WTC11 (cell line): ENCODE data around the gene RFX8. TPM values are rescaled to one million over a fixed set of nuclear protein-coding genes. Genes with fewer than 3 reads are reported as not detected.

Experiments
- ATAC-seq: fragments of 200-7000 bp; cut with Tn5 transposase; 2 replicates; pipeline ENCODE4 v1.10.0; 2021; ENCODE audit warnings: mild to moderate bottlenecking, moderate library complexity
- CTCF ChIA-PET: fragments of 300-600 bp; sonication (Branson Sonifier 250); formaldehyde crosslinking; loops from one replicate; lab custom pipeline; 2021; ENCODE audit warnings: antibody characterized with exemption; lab: Charles Lee
- POLR2A ChIA-PET: fragments of 350-600 bp; sonication (Branson Sonifier 250); formaldehyde crosslinking; loops from one replicate; lab custom pipeline; 2021; ENCODE audit warnings: antibody characterized with exemption; lab: Charles Lee
- DNase-seq: peaks from one replicate; pipeline ENCODE4 v3.0.0; 2021; ENCODE audit warnings: low spot score
- H3K27ac Mint-ChIP-seq: 2 replicates; pipeline ENCODE4 v1.8.0; 2021; ENCODE audit warnings: mixed read lengths
- H3K27me3 Mint-ChIP-seq: 2 replicates; pipeline ENCODE4 v1.8.0; 2021; ENCODE audit warnings: low read depth, mild to moderate bottlenecking, moderate library complexity, mixed read lengths
- H3K36me3 Mint-ChIP-seq: 2 replicates; pipeline ENCODE4 v1.8.0; 2021; ENCODE audit warnings: mixed read lengths
- H3K4me1 Mint-ChIP-seq: 2 replicates; pipeline ENCODE4 v1.8.0; 2022; ENCODE audit warnings: mixed read lengths
- H3K4me3 Mint-ChIP-seq: 2 replicates; pipeline ENCODE4 v1.8.0; 2021; ENCODE audit warnings: mild to moderate bottlenecking, moderate library complexity, mixed read lengths
- H3K9me3 Mint-ChIP-seq: 2 replicates; pipeline ENCODE4 v1.8.0; 2021; ENCODE audit warnings: mixed read lengths
- AR ChIP-seq: fragments of 250-450 bp; sonication (Bioruptor Pico); IDR thresholded peaks from 2 replicates; pipeline ENCODE4 v1.9.0; 2021; ENCODE audit warnings: mild to moderate bottlenecking
- E2F5 ChIP-seq: sonication (generic); formaldehyde crosslinking; IDR thresholded peaks from 2 replicates; pipeline ENCODE4 v1.8.1; 2022; ENCODE audit warnings: mild to moderate bottlenecking, moderate library complexity, missing genetic modification reagents
- ERG ChIP-seq: fragments of 250-450 bp; sonication (Bioruptor Pico); IDR thresholded peaks from 2 replicates; pipeline ENCODE4 v1.8.0; 2021; ENCODE audit warnings: mild to moderate bottlenecking
- ESRRA ChIP-seq: sonication (generic); formaldehyde crosslinking; IDR thresholded peaks from 2 replicates; pipeline ENCODE4 v1.8.1; 2022; ENCODE audit warnings: mild to moderate bottlenecking, missing genetic modification reagents, borderline replicate concordance
- GABPB1 ChIP-seq: sonication (generic); formaldehyde crosslinking; IDR thresholded peaks from 2 replicates; pipeline ENCODE4 v1.8.1; 2023; ENCODE audit warnings: mild to moderate bottlenecking, missing genetic modification reagents
- IRF2 ChIP-seq: sonication (generic); formaldehyde crosslinking; IDR thresholded peaks from 2 replicates; pipeline ENCODE4 v1.8.0; 2022; ENCODE audit warnings: low read depth, missing genetic modification reagents, borderline replicate concordance
- JUN ChIP-seq: sonication (generic); formaldehyde crosslinking; IDR thresholded peaks from 2 replicates; pipeline ENCODE4 v1.8.0; 2023; ENCODE audit warnings: mild to moderate bottlenecking, missing genetic modification reagents
- MLX ChIP-seq: sonication (generic); formaldehyde crosslinking; IDR thresholded peaks from 2 replicates; pipeline ENCODE4 v1.8.1; 2023; ENCODE audit warnings: mild to moderate bottlenecking, missing genetic modification reagents, moderate library complexity
- MYBL2 ChIP-seq: sonication (generic); formaldehyde crosslinking; IDR thresholded peaks from 2 replicates; pipeline ENCODE4 v1.8.1; 2023; ENCODE audit warnings: mild to moderate bottlenecking, moderate library complexity, missing genetic modification reagents
- NR1H2 ChIP-seq: sonication (generic); formaldehyde crosslinking; IDR thresholded peaks from 2 replicates; pipeline ENCODE4 v1.9.0; 2021; ENCODE audit warnings: mild to moderate bottlenecking, moderate library complexity, missing genetic modification reagents
- NR2C2 ChIP-seq: sonication (generic); formaldehyde crosslinking; IDR thresholded peaks from 2 replicates; pipeline ENCODE4 v1.8.0; 2022; ENCODE audit warnings: mild to moderate bottlenecking, missing genetic modification reagents
- PRDM15 ChIP-seq: sonication (generic); formaldehyde crosslinking; IDR thresholded peaks from 2 replicates; pipeline ENCODE4 v1.8.0; 2022; ENCODE audit warnings: missing genetic modification reagents
- SMAD3 ChIP-seq: sonication (generic); formaldehyde crosslinking; IDR thresholded peaks from 2 replicates; pipeline ENCODE4 v1.8.0; 2022; ENCODE audit warnings: missing genetic modification reagents, mild to moderate bottlenecking, borderline replicate concordance
- SOX15 ChIP-seq: fragments of 250-450 bp; sonication (Bioruptor Pico); IDR thresholded peaks from 2 replicates; pipeline ENCODE4 v1.9.0; 2021; ENCODE audit warnings: mild to moderate bottlenecking
- SP1 ChIP-seq: sonication (generic); formaldehyde crosslinking; conservative IDR thresholded peaks from 2 replicates; pipeline ENCODE4 v1.8.1; 2022; ENCODE audit warnings: missing genetic modification reagents
- TCF7 ChIP-seq: sonication (generic); formaldehyde crosslinking; IDR thresholded peaks from 2 replicates; pipeline ENCODE4 v1.8.0; 2022; ENCODE audit warnings: mild to moderate bottlenecking, low read depth, missing genetic modification reagents, moderate library complexity
- ZBTB21 ChIP-seq: sonication (generic); formaldehyde crosslinking; IDR thresholded peaks from 2 replicates; pipeline ENCODE4 v1.8.1; 2023; ENCODE audit warnings: mild to moderate bottlenecking, missing genetic modification reagents, borderline replicate concordance
- ZNF121 ChIP-seq: sonication (generic); formaldehyde crosslinking; IDR thresholded peaks from 2 replicates; pipeline ENCODE4 v1.8.0; 2023; ENCODE audit warnings: missing genetic modification reagents
- total RNA-seq: library from RNA; stranded (reverse); gene quantifications from 3 replicates; pipeline ENCODE4 v1.2.3, GENCODE V29; 2021
- TF ChIP-seq, protein P1 (sequence below): fragments of 200-600 bp; IDR thresholded peaks from 2 replicates; pipeline ENCODE4 v1.8.0; 2022; ENCODE audit warnings: antibody characterized with exemption
- TF ChIP-seq, protein P2 (sequence below): sonication (generic); formaldehyde crosslinking; IDR thresholded peaks from 2 replicates; pipeline ENCODE4 v1.8.1; 2023; ENCODE audit warnings: mild to moderate bottlenecking, missing genetic modification reagents, moderate library complexity
- TF ChIP-seq, protein P3 (sequence below): sonication (generic); formaldehyde crosslinking; IDR thresholded peaks from 2 replicates; pipeline ENCODE4 v1.8.1; 2023; ENCODE audit warnings: mild to moderate bottlenecking, missing genetic modification reagents

The RFX8 gene
- total RNA-seq, 1 experiment from 2014 or later = 0.28 TPM

GRCh38 chr2:101486994-101487393 is 12.1 kb upstream of the RFX8 start (continued):
- TF ChIP-seq, protein P1, sequence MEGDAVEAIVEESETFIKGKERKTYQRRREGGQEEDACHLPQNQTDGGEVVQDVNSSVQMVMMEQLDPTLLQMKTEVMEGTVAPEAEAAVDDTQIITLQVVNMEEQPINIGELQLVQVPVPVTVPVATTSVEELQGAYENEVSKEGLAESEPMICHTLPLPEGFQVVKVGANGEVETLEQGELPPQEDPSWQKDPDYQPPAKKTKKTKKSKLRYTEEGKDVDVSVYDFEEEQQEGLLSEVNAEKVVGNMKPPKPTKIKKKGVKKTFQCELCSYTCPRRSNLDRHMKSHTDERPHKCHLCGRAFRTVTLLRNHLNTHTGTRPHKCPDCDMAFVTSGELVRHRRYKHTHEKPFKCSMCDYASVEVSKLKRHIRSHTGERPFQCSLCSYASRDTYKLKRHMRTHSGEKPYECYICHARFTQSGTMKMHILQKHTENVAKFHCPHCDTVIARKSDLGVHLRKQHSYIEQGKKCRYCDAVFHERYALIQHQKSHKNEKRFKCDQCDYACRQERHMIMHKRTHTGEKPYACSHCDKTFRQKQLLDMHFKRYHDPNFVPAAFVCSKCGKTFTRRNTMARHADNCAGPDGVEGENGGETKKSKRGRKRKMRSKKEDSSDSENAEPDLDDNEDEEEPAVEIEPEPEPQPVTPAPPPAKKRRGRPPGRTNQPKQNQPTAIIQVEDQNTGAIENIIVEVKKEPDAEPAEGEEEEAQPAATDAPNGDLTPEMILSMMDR = no peak
- TF ChIP-seq, protein P2, sequence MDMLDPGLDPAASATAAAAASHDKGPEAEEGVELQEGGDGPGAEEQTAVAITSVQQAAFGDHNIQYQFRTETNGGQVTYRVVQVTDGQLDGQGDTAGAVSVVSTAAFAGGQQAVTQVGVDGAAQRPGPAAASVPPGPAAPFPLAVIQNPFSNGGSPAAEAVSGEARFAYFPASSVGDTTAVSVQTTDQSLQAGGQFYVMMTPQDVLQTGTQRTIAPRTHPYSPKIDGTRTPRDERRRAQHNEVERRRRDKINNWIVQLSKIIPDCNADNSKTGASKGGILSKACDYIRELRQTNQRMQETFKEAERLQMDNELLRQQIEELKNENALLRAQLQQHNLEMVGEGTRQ (CRISPR knock-in tag) = no peak
- TF ChIP-seq TCF7 (CRISPR knock-in tag) (no peak), PRDM15 (no peak), ZBTB21 (no peak), SOX15 (CRISPR knock-in tag) (no peak), MYBL2 (CRISPR knock-in tag) (no peak), ERG (CRISPR knock-in tag) (no peak)
- TF ChIP-seq, all 79 proteins: peak for 0

DNA sequence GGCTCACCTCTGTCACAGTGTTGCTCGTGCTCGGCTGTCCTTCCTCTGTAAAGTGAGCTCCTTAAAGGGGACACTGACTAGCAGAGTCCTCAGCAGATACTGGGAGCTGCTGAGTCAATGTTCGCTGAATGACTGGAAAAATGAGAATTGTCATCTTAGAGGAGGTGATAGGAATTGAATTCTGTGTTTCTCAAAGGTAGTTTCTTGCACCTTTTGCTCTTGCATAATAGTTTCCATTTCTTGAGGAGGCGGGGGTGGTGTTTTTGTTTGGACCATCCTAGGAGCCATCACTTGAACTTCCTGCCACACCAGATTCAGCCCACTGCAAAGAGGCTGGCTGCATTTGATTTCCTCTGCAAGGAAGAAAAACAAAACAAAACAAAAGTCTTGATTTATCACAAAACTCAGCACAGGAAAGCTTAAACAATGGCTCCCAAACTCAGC is 11.4 kb upstream of the RFX8 start:
- no peak for TF ChIP-seq SMAD3
- no peak for TF ChIP-seq IRF2 (CRISPR knock-in tag)
- TF ChIP-seq, all 79 proteins: peak for 0
- ChIA-PET POLR2A (no interaction called here), CTCF (interaction anchor here (0.6 to 1.2 kb wide), 2 partner anchors 240 to 269 kb away, joined by 3 read pairs; no protein-coding TSS in a partner anchor)
- ATAC-seq (no peak), DNase-seq (no peak)
- Mint-ChIP-seq H3K27me3 (no peaks in the 10 kb centered on the region), H3K4me3 (no peak overlapping the region), H3K4me1 (peaks cover 9% of the 10 kb centered on the region), H3K27ac (no peak overlapping the region), H3K9me3 (peaks cover 5% of the 10 kb centered on the region; the same call in 1 of the 2 replicates), H3K36me3 (no peaks in the 10 kb centered on the region)

- Mint-ChIP-seq H3K36me3 (no peaks in the 10 kb centered on the region), H3K27me3 (no peaks in the 10 kb centered on the region), H3K27ac (no peak overlapping the region), H3K4me3 (no peak overlapping the region), H3K4me1 (peaks cover 11% of the 10 kb centered on the region), H3K9me3 (peaks cover 5% of the 10 kb centered on the region; the same call in 1 of the 2 replicates)
- ChIA-PET POLR2A (no interaction called here), CTCF (interaction anchor here (1.2 kb wide), 1 partner anchor 240 kb away, joined by 3 read pairs; no protein-coding TSS in a partner anchor)
- no peak for DNase-seq
- no peak for ATAC-seq
- no peak for TF ChIP-seq NR1H2 (CRISPR knock-in tag)
- no peak for TF ChIP-seq MLX (CRISPR knock-in tag)
- no peak for TF ChIP-seq ZNF121 (CRISPR knock-in tag)
- no peak for TF ChIP-seq GABPB1 (CRISPR knock-in tag)
- TF ChIP-seq E2F5 (CRISPR knock-in tag) = no peak
- no peak for TF ChIP-seq SP1 (CRISPR knock-in tag)
- no peak for TF ChIP-seq NR2C2 (CRISPR knock-in tag)
- TF ChIP-seq JUN (CRISPR knock-in tag) = no peak
- TF ChIP-seq, protein P3, sequence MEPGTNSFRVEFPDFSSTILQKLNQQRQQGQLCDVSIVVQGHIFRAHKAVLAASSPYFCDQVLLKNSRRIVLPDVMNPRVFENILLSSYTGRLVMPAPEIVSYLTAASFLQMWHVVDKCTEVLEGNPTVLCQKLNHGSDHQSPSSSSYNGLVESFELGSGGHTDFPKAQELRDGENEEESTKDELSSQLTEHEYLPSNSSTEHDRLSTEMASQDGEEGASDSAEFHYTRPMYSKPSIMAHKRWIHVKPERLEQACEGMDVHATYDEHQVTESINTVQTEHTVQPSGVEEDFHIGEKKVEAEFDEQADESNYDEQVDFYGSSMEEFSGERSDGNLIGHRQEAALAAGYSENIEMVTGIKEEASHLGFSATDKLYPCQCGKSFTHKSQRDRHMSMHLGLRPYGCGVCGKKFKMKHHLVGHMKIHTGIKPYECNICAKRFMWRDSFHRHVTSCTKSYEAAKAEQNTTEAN (CRISPR knock-in tag) = no peak
- TF ChIP-seq SMAD3 = no peak
- no peak for TF ChIP-seq AR
- TF ChIP-seq ESRRA (CRISPR knock-in tag) = no peak
Measured at GRCh38 chr2:101485856-101486255, 10.9 kb upstream of the RFX8 start.
